Epithelial cell of prostate (primary cell): ENCODE results near the gene PDGFRB.

Experiments
- DNase-seq: peaks from one replicate; pipeline ENCODE4 v3.0.0-alpha.2; 2011; ENCODE audit warnings: low read depth, low spot score
- H3K27ac ChIP-seq: fragments of 450-650 bp; 2 replicates; pipeline ENCODE4 v1.5.1; 2017; ENCODE audit warnings: mild to moderate bottlenecking

The PDGFRB gene

DNA sequence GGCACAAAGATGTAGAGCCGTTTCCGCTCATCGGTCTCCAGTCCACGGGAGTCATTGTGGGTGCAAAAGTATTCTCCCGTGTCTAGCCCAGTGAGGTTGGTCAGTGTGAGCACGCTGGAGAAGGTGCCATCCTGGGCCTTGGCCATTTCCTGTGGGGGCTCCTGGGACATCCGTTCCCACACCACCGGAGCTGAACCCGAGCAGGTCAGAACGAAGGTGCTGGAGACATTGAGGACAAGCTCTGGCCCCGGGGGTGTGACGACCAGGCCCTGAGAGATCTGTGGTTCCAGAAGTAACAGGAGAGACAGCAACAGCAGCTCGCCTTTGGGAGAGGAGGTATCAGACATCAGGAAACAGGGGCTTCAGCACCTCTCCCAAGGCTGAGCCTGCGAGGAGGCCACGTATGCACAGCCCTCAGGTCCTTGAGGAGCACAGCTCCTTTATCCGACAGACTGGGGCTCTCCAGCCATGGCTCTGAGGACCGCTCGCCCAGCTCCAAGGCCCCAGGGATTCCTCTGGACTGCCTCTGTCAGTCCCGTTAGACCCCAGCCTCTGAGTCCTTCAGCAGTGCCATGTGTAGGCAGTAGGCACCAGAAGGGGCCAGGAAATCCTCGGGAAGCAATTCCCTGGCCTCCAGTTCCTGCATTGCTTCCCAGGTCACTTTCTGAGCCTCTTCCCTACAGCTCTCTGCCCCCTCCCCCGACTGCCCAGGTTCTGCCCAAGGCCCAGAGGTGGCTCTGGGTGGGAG, 19.9 kb downstream of the PDGFRB start:
- no peak overlapping the region for H3K27ac ChIP-seq
- DNase-seq: no peak

DNA sequence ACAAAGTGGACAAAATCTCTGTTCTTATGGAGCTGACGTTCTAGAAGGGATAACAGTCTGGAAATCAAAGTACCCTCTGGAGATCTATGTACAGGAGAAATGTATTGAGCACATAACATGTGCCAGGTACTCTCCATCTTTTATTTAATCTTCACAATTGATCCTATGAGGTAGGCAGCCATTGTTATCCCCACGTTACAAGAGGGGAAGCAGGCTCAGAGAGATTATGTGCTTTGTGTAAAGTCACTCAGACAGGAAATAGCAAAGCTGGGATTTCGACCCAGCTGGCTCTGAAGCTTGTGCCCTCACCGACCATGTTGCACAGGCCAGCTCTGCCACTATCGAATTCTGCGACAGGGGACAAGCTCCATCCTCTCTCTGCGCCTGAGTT, 21.5 kb downstream of the PDGFRB start:
- H3K27ac ChIP-seq: no peak overlapping the region
- no peak for DNase-seq

DNA sequence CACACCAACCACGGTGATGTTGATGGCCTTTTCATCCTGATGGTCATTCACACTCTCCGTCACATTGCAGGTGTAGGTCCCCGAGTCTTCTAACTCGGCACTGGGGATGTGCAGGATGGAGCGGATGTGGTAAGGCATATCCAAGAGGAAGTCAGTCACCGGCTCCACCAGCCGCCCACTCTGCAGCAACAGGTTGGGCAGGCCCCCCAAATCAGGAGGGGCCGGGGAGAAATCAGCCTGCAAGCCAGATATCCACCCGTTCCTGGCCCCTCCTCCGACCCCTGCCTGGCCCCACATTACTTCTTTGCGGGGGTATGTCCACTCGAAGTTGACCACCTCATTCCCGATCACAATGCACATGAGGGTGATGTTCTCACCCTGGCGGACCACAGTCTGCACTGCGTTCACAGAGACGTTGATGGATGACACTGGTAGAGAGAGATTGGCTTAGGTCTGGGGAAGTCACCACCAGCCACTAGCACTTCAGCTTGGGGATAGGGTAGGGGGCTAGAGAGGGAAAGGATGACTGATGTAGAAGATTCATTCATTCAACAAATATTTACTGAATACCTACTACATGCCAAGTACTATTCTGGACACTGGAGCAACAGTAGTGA, 22.0 kb downstream of the PDGFRB start:
- DNase-seq: no peak
- H3K27ac ChIP-seq: no peak overlapping the region

DNA sequence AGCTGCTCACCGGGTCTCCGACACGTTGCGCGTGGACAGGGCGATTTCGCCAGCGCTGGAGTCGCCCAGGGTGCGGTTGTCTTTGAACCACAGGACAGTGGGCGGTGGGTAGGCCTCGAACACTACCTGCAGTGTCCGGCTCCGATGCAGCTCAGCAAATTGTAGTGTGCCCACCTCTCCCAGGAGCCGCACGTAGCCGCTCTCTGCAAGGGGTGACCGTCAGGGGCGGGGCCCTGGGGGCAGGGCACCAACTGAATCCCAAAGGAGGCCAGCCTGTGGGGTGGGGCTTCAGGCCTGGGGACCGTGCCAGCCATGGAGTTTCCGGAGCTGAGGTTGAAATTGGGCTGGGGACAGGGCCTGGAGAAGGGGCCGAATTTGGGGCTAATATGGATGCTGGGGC, 22.9 kb downstream of the PDGFRB start:
- no peak overlapping the region for H3K27ac ChIP-seq
- DNase-seq: no peak

DNA sequence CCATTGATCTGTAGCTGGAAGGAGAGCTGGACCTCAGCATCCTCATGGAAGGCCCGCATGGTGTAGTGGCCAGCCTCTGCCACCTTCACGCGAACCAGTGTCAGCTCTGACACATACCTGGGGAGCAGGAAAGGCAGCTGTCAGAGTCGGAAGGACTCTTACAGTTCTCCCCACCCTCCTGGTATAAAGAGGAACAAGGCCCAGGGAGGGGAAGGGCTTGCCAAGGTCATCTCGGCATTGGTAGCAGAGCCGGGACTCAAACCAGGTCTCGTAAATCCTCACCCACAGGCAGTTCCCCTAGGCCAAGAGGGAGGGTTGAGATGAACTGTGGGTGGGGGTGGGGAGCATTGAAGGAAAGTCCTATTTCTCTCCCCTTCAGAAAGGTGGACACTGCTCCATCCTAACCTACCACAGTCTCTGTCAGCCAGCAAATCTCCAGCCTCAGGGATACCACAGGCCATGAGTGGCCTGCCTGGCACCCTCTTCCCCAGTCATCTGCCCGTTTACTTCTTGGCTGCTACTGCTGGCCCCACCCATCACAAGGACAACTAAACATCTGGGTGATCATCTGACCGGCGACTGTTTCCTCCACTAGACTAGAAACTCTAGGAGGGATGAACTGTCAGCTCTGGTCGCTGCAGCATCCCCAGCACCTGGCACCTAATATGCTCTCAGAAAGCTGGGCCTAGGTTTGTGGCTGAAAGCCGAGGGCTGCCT, 23.5 kb downstream of the PDGFRB start:
- no peak overlapping the region for H3K27ac ChIP-seq

DNA sequence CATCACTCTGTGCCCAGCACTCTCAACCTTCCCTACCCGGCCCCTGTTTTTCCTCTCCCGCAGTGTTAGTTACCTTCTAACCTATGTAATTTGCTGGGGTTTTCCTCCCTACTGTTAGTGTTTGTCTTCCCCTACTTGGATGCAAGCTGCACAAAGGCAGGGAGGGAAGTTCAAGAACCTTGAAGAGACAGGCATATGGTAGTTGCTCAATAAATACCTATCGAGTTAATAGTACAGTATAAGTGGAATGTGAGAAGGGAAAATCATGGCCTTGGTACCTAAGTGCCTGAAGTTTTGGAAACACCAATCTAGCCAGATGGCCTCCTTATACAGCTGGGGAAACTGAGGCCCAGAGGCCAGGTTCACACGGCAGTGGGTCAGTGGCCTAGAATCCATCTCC, 24.2 kb downstream of the PDGFRB start:
- DNase-seq: no peak
- H3K27ac ChIP-seq: no peak overlapping the region

More for the DNA sequence above, 23.5 kb downstream of the PDGFRB start:
- DNase-seq: no peak

DNA sequence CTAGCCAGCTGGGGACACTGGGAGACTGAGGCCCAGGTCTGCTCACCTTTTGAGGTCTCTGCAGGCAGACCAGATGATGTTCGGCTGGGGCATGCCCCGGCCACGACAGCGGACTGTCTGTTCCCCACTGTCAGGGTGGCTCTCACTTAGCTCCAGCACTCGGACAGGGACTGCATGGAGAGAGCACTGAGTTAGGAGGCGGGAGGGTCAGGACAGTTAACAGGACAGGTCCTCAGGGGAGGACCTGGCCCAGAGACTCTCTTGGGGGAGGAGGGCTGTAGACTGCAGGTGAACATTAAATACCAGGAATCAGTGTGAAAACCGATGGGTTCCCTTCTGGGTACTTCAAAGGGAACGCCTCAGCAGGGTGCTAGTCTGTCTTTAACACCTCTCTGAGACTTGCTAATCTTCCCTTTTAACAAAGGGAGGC, 25.1 kb downstream of the PDGFRB start:
- H3K27ac ChIP-seq: no peak overlapping the region
- DNase-seq: no peak

DNA sequence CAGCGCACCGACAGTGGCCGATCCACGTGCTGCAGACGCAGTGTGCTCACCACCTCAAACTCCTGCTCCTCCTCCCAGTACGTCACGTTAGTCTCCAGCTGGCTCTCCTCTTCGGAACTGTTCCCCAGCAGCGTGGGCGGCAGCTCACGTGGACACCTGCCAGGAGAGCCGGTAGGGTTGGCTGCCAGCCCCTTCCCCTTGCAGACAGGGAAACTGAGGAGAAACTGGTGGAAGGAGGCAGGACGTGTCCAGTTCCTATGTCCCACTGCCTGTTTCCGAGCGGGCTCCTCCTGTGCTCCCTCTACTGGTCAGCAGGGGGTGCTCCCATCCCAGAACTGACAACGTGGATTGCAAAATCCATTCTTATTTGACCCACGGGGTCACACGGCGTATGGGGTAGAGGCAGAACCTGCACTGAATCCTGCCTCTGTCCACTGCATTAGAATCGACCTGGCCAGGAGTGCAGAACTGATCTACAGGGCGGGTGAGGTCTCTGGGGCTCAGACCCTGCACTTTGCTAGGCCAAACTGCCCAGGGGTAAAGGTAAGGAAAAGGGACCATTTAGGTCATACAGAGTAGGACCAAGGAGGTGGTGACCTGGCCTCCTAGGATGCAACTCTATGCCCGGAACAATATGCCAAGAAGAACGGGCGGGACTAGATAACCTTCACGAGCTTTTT, 25.7 kb downstream of the PDGFRB start:
- no peak for DNase-seq

DNA sequence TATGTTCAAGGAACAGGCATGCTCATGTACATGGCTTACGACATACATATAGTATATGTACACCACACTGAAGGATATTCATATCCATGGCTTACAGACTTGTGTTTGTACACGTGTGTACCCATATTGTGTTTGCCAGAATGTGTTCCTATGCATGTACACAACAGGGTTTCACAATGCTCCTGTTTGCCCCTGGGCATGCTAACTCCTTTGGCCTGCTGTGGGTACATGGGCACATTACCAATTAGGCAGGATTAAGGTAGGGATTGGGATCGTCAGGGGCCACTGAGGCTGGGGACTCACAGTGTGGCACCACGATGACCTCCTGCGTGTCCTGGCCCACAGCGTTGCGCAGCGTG, 26.2 kb downstream of the PDGFRB start:
- no peak overlapping the region for H3K27ac ChIP-seq
- DNase-seq: no peak

More for the DNA sequence above, 25.7 kb downstream of the PDGFRB start:
- H3K27ac ChIP-seq: no peak overlapping the region

DNA sequence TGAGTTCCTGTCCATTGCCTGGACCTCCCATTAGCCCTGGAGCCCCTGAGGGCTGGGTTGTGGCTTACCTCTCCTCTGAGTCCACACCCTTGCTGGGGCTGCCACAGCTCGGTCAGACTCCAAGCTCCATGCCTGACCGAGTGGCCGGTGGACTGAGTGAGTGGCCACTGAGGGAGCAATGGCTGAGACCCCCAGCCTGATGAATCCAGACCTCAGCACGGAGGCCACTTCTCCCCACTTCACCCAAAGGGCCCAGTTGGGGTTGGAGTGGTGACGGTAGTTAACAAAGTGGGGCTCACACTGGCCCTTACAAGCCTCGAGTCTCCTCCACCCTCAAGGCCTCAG, 28.8 kb downstream of the PDGFRB start:
- DNase-seq: no peak
- no peak overlapping the region for H3K27ac ChIP-seq

DNA sequence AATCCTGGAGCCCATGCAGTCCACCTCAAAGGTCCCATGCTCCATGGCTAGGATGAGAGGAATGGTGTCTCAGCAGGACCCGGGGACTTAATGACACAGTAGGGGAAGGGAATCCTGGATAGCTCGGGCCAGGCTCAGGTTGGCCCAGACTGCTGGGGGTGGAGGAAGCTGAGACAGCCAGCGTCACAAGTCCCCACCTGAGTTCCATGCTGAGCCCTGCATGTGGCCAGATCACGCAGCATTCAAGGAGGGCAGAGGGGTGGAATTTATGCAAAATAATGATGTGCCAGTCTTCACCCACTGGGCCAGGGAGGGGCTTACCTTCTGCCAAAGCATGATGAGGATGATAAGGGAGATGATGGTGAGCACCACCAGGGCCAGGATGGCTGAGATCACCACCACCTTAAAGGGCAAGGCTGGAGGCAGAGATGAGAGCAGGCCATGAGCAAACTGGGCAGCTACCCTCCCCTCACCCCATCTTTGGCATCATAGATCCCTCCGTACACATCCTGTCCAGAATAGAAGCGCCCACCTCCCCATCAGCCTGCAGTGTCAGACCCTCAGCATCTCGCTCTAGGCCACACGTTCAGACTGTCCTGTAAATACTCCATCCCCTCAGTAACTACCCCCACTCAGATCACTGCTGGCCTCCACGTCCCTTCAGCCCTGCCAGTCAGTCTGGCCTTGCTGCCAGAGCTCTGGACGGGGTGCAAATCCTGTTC, 29.3 kb downstream of the PDGFRB start:
- DNase-seq: no peak
- no peak overlapping the region for H3K27ac ChIP-seq

DNA sequence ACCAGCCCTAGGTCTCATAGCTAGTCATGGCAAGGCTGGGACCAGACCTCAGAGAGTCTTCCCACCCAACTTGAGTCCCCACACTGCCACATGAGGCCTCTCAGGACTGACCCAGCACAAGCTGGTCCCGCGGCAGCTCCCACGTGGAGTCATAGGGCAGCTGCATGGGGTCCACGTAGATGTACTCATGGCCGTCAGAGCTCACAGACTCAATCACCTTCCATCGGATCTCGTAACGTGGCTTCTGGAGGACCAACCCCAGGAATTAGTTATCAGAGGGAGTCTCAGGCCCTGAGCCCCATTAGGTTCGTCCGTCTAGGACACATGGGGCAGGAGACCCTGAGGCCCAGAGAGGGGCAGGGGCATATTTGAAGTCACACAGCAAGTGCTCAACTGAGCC, 30.3 kb downstream of the PDGFRB start:
- DNase-seq: no peak
- H3K27ac ChIP-seq: no peak overlapping the region

DNA sequence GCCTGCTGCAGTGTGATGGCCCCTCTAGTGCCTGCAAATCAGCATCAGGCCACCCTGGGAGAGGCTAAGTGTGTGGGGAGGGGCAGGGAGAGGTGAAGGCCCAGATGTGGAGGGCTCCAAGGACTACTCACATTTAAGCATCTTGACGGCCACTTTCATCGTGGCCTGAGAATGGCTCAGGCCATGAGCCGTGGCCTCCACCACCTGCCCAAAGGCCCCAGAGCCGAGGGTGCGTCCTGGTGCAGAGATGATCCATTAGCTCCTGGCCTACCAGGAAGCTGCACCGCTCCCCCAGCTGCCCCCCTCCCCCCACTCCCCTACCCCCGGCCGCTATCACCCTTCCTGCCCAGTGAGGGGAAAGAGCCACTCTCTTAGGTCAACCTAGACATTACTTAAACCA, 31.0 kb downstream of the PDGFRB start:
- no peak overlapping the region for H3K27ac ChIP-seq
- DNase-seq: no peak

DNA sequence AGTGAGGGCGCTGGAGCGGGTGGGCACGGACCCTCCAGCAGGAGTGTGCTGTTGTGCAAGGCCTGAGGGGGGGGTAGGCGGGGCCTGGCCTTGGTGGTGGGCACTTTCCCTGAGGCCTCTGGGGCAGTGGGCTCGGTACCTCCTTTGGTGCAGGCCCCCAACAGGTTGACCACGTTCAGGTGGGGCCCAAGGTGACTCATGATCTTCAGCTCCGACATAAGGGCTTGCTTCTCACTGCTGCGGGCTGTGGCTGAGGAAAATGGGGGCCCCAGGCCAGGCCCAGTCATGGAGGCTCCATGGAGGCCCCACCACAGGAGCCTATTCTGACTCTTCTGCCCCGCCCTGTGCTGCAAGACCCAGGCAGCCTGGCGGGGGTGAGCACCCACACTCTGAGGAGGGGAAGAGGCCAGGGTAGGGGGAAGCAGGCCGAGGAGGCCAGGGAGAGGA, 31.5 kb downstream of the PDGFRB start:
- no peak for DNase-seq
- no peak overlapping the region for H3K27ac ChIP-seq

DNA sequence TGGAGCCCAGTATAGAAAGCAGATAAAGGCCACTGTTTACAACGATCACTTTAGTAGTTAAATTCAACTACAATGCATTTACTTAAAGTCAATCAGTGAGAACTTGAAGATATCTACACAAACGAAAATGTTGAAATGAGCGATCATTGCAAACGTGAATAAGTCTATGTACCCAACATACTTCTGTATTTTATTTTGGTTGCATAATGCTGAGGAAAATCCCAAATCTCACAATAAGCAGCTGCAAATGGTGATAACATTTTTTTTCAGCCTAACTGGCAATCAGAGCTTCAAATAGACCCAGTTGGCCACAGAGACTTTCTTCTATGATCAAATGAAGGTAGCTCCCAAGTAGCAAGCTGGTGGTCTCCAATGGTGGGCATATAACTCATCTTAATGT, 32.1 kb downstream of the PDGFRB start:
- H3K27ac ChIP-seq: no peak overlapping the region
- DNase-seq: no peak

DNA sequence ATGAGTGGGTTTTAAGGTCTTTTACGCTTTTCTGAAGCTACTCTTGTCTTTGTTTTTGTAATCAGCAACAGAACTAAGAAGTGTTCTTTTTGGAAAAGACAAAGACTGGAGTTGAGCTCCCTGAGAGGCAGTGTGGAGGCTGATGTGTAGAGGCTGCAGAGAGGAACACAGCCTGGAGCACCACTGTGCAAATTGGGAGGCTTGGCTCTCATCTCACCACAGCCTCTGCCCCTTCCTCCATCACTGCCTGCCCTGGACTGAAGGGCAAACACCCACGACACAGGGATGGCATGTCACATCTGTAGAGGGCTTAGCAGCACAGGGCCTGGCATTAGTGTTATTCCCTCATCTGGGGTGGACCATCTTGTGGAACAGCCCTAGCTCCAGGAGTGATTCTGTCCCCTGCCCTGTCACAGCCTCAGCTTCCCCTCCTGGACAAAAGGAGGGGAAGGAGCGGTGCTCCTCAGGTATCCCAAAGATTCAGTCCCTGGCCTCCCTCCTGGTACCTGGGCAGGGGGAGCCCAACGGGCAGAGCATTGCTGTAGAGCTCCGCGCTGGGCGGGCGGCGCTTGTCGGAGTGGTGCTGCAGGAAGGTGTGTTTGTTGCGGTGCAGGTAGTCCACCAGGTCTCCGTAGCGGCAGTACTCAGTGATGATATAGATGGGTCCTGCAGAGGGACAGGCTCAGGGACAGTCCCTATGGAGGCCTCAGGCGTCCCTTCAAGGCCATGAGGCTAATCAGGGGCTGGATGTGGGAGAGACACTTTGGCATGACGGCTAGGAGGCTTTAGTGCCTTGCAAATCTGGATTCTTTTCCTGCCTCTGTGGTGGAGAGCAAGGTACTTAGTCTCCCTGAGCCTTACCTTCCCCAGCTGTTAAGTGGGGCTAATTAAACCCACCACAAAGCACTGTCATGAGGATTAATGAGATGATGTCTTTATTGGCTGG, 32.8 kb downstream of the PDGFRB start:
- no peak overlapping the region for H3K27ac ChIP-seq
- no peak for DNase-seq

DNA sequence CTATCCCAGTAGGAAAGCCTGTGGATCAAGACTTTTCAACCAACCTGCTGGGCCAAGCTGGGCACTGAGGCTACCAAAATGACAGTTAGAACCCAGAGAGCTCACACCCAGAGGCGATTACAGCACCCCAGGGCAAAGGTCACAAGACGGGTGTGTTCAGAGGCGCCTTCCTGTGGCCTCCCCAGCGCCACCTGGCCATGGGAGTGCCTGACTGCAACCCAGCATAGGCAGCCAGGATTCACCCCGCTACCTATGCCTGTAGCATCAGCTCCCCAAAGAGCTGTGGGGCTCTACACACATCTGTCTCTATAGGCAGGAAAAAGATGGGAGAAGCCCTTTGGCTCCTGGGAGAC, 33.5 kb downstream of the PDGFRB start:
- no peak for DNase-seq

DNA sequence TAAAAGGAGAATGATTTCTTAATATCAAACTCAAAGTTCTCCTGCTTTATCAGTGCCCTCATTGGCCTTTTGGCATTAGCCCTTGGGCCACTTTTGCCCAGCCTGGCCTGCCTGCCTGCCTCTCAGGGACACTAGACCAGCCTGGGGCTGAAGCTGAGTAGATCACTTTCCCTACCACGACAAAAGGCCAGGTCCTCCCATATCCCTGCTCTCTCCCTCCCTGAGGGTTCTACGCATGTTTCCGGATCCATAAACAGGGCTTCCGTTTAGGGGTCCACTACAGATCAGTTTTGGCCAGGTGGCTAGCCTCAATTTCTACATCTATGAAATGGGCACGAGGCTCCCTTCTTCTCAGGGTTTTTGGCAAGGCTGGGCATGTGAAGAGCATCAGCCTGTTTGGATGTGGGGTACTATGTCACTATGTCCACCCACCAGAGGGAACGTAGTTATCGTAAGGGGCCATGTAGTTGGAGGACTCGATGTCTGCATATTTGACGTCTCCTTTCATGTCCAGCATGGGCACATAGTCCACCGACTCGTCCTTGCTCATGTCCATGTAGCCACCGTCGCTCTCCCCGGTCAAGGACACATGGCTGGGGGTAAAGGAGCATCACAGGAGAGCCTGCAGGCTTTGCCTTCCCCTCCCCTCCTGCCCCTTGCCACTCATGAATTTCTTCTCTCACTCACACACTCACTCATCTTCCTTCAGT, 34.0 kb downstream of the PDGFRB start:
- no peak overlapping the region for H3K27ac ChIP-seq
- no peak for DNase-seq

More for the DNA sequence above, 33.5 kb downstream of the PDGFRB start:
- H3K27ac ChIP-seq: no peak overlapping the region
